HepG2 (cell line): Measurements from ENCODE around the gene EXOC7. TPM values are rescaled to one million over a fixed set of nuclear protein-coding genes. Genes with fewer than 3 reads are reported as not detected.

Source experiments
- ATAC-seq: fragments of 200-7000 bp; cut with Tn5 transposase; 3 replicates; pipeline ENCODE4 v1.9.1; 2020; ENCODE audit warnings: mild to moderate bottlenecking, moderate library complexity
- BruUV-seq: library from RNA; stranded (reverse); fragments of 400-500 nt; replicated peaks from 2 replicates; lab custom pipeline; 2021; lab: Mats Ljungman, UMichigan
- CTCF ChIA-PET: fragments of 300-600 bp; formaldehyde crosslinking; extraction: SDS; loops from one replicate; lab custom pipeline; 2021; ENCODE audit warnings: low total read pairs, inconsistent platforms, low intra/inter-chr PET ratio; lab: Yijun Ruan, JAX
- POLR2A ChIA-PET: fragments of 350-600 bp; sonication (Branson Sonifier 250); formaldehyde crosslinking; loops from one replicate; lab custom pipeline; 2020; ENCODE audit warnings: antibody characterized with exemption, inconsistent platforms; lab: Yijun Ruan, JAX
- DNase-seq: peaks from one replicate; pipeline ENCODE4 v3.0.0-alpha.2; 2015; ENCODE audit warnings: low spot score
- FAIRE-seq: peaks from 3 replicates; lab custom pipeline; 2011; peaks lifted over from hg19 to GRCh38; lab: Jason Lieb, UNC
- H2AFZ ChIP-seq: one replicate; pipeline ENCODE4 v1.6.1; 2011; ENCODE audit warnings: low read length, inconsistent platforms
- H3K27ac ChIP-seq: fragments of 300-600 bp; 3 replicates; pipeline ENCODE4 v1.8.0; 2011; ENCODE audit warnings: mixed run types, mild to moderate bottlenecking, mixed read lengths, low read length, inconsistent platforms; ENCODE audit not compliant: insufficient read depth; ENCODE audit errors: extremely low read length
- H3K27me3 ChIP-seq, 2 experiments: fragments of 200-600 bp in 1 of 2; 2 replicates in 1 of 2; 3 replicates in 1 of 2; pipeline versions ENCODE4 v1.6.0 to v1.8.0; 2011; ENCODE audit warnings: low read length in 2 of 2, mild to moderate bottlenecking in 2 of 2, moderate library complexity in 2 of 2, inconsistent platforms in 1 of 2; ENCODE audit not compliant: insufficient read depth in 2 of 2, control insufficient read depth in 1 of 2
- H3K36me3 ChIP-seq, 2 experiments: fragments of 200-600 bp in 1 of 2; replicated peaks in 1 of 2; 2 replicates in 1 of 2; 3 replicates in 1 of 2; pipeline versions ENCODE4 v1.5.1 to v1.8.0; 2011; ENCODE audit warnings: low read length in 2 of 2, inconsistent platforms in 1 of 2; ENCODE audit not compliant: insufficient read depth in 2 of 2, control insufficient read depth in 1 of 2
- H3K4me1 ChIP-seq: 2 replicates; pipeline ENCODE4 v1.5.1; 2012; ENCODE audit warnings: low read length, inconsistent platforms; ENCODE audit not compliant: insufficient read depth
- H3K4me2 ChIP-seq: 2 replicates; pipeline ENCODE4 v1.6.0; 2011; ENCODE audit warnings: low read depth, low read length, inconsistent platforms
- H3K4me3 ChIP-seq, 3 experiments: fragments of 200-600 bp in 1 of 3; sonication (generic), shearing (Covaris generic) in 1 of 3; replicated peaks in 1 of 3; 2 replicates each; pipeline ENCODE4 v1.5.1; 2011 to 2016; ENCODE audit warnings: low read length in 3 of 3, inconsistent platforms in 2 of 3, low read depth in 2 of 3, mild to moderate bottlenecking in 2 of 3, control low read depth in 1 of 3, mixed read lengths in 1 of 3; ENCODE audit not compliant: insufficient read depth in 1 of 3
- H3K79me2 ChIP-seq: one replicate; pipeline ENCODE4 v1.6.1; 2011; ENCODE audit warnings: low read length, inconsistent platforms; ENCODE audit not compliant: insufficient read depth
- H3K9ac ChIP-seq: 2 replicates; pipeline ENCODE4 v1.6.0; 2011; ENCODE audit warnings: mild to moderate bottlenecking, low read depth, low read length, inconsistent platforms; ENCODE audit not compliant: insufficient read depth
- H3K9me3 ChIP-seq: 2 replicates; pipeline ENCODE4 v1.5.1; 2012; ENCODE audit warnings: mild to moderate bottlenecking, low read length
- H4K20me1 ChIP-seq: 2 replicates; pipeline ENCODE4 v1.6.0; 2011; ENCODE audit warnings: inconsistent platforms, mild to moderate bottlenecking, low read length, moderate library complexity; ENCODE audit not compliant: insufficient read depth
- NFYC ChIP-seq: IDR thresholded peaks from 2 replicates; pipeline ENCODE4 v1.6.1; 2016; ENCODE audit warnings: missing genetic modification reagents, missing compliant biosample characterization
- NRL ChIP-seq: sonication (generic); formaldehyde crosslinking; IDR thresholded peaks from 2 replicates; pipeline ENCODE4 v1.5.0; 2020; ENCODE audit warnings: missing genetic modification reagents, mild to moderate bottlenecking, moderate library complexity, borderline replicate concordance
- SALL1 ChIP-seq: sonication (generic); formaldehyde crosslinking; IDR thresholded peaks from 2 replicates; pipeline ENCODE4 v1.8.0; 2022; ENCODE audit warnings: mild to moderate bottlenecking, missing genetic modification reagents
- ZBTB49 ChIP-seq: sonication (generic); formaldehyde crosslinking; IDR thresholded peaks from 2 replicates; pipeline ENCODE4 v1.4.0; 2020; ENCODE audit warnings: missing genetic modification reagents, borderline replicate concordance
- ZNF777 ChIP-seq: sonication (generic); formaldehyde crosslinking; IDR thresholded peaks from 2 replicates; pipeline ENCODE4 v1.4.0; 2020; ENCODE audit warnings: missing genetic modification reagents
- WGBS: methylation state at CpG from one replicate; pipeline ENCODE4 v1.1.6; 2017; ENCODE audit warnings: low lambda C conversion rate; 5-methylcytosine and 5-hydroxymethylcytosine counted together
- in situ Hi-C: cut with HindIII; loops from 2 replicates; pipeline ENCODE4 v1.10.0; 2017; ENCODE audit warnings: low pct_unique_long_range_greater_than_20kb; ENCODE audit not compliant: extremely low pct_ligation_motif_present
- intact Hi-C: fragments of 100-400 bp; cut with micrococcal nuclease; formaldehyde crosslinking; loops from one replicate; pipeline ENCODE4 v1.10.0; 2022; ENCODE audit not compliant: unreplicated experiment
- polyA plus RNA-seq, 8 experiments: library from polyadenylated mRNA; depleted of rRNA in 3 of 8; stranded (reverse) in 7 of 8; unstranded in 1 of 8; fragments of >200 nt; fragmentation: Illumina TruSeq in 4 of 8; extraction: Trizol in 4 of 8; gene quantifications; 2 replicates each; pipeline versions ENCODE4 v1.2.1 to v1.2.3, GENCODE V29; 2011 to 2016; ENCODE audit warnings: low read depth in 4 of 8, missing spikeins in 1 of 8, mixed read lengths in 1 of 8; ENCODE audit not compliant: insufficient read depth in 1 of 8
- total RNA-seq, 5 experiments: library from RNA; depleted of rRNA; stranded (reverse); fragments of >200 nt; fragmentation: Illumina TruSeq; extraction: Trizol; gene quantifications; 2 replicates each; pipeline ENCODE4 v1.2.3, GENCODE V29; 2016; ENCODE audit warnings: low read depth in 1 of 5
- TF ChIP-seq, protein P1 (sequence below): sonication (generic); formaldehyde crosslinking; IDR thresholded peaks from 2 replicates; pipeline ENCODE4 v1.4.0; 2020; ENCODE audit warnings: missing genetic modification reagents, borderline replicate concordance
- TF ChIP-seq, protein P2 (sequence below): sonication (generic); formaldehyde crosslinking; IDR thresholded peaks from 2 replicates; pipeline ENCODE4 v1.4.0; 2020; ENCODE audit warnings: mild to moderate bottlenecking, missing genetic modification reagents

Gene EXOC7
- total and polyA plus RNA-seq, 2 of the 13 experiments (the other 11 are each of a cell fraction or from before 2014, with no cell fraction given), result 86.9 to 116 TPM

- TF ChIP-seq, protein P1, sequence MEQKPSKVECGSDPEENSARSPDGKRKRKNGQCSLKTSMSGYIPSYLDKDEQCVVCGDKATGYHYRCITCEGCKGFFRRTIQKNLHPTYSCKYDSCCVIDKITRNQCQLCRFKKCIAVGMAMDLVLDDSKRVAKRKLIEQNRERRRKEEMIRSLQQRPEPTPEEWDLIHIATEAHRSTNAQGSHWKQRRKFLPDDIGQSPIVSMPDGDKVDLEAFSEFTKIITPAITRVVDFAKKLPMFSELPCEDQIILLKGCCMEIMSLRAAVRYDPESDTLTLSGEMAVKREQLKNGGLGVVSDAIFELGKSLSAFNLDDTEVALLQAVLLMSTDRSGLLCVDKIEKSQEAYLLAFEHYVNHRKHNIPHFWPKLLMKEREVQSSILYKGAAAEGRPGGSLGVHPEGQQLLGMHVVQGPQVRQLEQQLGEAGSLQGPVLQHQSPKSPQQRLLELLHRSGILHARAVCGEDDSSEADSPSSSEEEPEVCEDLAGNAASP (CRISPR knock-in tag), result no peak
Observed at GRCh38 chr17:76146053-76146851, 42.7 kb upstream of the EXOC7 start (continued).

- in situ Hi-C loops, result no loop called here
- Histone ChIP-seq H3K9me3 (no peaks in the 10 kb centered on the region), H3K9ac (no peak overlapping the region), H3K4me1 (peaks cover 50% of the 10 kb centered on the region), H4K20me1 (no peaks in the 10 kb centered on the region), H2AFZ (no peak overlapping the region), H3K79me2 (no peaks in the 10 kb centered on the region), H3K36me3 (no peaks in the 10 kb centered on the region), H3K4me2 (no peak overlapping the region), H3K4me3 (no peak overlapping the region), H3K27me3 (peaks cover 3 to 31% of the 10 kb centered on the region in 2 experiments), H3K27ac (no peak overlapping the region)
- FAIRE-seq, result no peak
- no peak for DNase-seq
- intact Hi-C loops, result no loop called here
- ChIA-PET CTCF (interaction anchor here (3.7 kb wide), 1 partner anchor 24 kb away, joined by 50 read pairs; no protein-coding TSS in a partner anchor), POLR2A (interaction anchor here (1.2 kb wide), 1 partner anchor 22 kb away, joined by 3 read pairs; no protein-coding TSS in a partner anchor)
- BruUV-seq, result no TSS peak
- TF ChIP-seq ZBTB49 (CRISPR knock-in tag) (no peak), SALL1 (CRISPR knock-in tag) (no peak), ZNF777 (CRISPR knock-in tag) (no peak), NFYC (CRISPR knock-in tag) (no peak), NRL (0 out of 2 replicates have a peak, but pooled peaks have one; percentile 17)
- TF ChIP-seq, protein P2, sequence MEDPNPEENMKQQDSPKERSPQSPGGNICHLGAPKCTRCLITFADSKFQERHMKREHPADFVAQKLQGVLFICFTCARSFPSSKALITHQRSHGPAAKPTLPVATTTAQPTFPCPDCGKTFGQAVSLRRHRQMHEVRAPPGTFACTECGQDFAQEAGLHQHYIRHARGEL (CRISPR knock-in tag), result no peak
- no peak for ATAC-seq
- 68% methylated on average over 22 of the region's 25 CpGs for WGBS
Observed at GRCh38 chr17:76145231-76146052, 41.9 kb upstream of the EXOC7 start.
